ENCODE results near the gene LHFPL6. TPM values are rescaled to one million over a fixed set of nuclear protein-coding genes. Genes with fewer than 3 reads are reported as not detected.

Gene LHFPL6
- total RNA-seq, 1 donor from 2014 or later, result 31.4 TPM

DNA sequence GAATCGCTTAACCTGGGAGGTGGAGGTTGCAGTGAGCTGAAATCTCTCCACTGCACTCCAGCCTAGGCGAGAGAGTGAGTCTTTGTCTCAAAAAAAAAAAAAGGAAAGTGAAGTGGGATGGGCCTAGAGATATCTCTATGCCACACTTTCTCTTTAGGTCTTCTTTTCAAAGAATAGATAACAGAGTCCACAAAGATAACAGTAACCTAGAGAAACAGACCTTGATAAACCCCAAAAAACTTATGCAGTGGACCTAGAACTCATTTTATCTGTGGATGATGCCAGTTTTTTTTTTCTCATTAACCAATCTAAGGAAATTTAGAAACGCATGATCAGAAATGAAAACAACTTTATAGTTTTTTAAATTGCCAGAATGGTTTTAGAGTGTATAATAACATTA, 227.4 kb downstream of the LHFPL6 start:
- FAIRE-seq, result no peak
- no peaks in the 10 kb centered on the region for H3K27me3 ChIP-seq (ENCODE audit: insufficient read depth, low read length)

DNA sequence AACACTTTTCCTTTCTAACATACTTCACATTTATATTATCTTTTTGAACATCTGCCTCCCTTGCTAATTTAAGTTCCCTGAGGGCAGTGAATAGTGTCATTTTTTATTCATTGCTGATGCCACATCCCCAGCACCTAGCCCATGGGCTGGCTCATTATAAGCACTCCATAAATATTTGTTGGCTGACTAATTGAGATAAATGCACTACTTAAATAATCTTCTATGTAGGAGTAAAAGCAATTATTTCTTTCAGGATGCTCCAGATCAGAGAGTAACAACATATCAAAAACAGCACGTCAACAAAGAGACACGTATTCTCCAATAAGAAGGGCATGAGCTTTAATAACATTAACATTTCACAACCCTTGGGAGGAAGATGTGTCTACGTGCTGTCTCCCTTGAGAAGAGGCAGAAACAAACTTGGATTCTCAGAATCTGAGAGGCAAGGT, 228.2 kb downstream of the LHFPL6 start:
- no peak overlapping the region for H3K4me3 ChIP-seq (ENCODE audit: insufficient read depth, low read depth, low read length)
- H3K4me2 ChIP-seq (ENCODE audit: low read length), result no peak overlapping the region
- H3K36me3 Mint-ChIP-seq (ENCODE audit: low read depth, unreplicated experiment), result peaks cover 6% of the 10 kb centered on the region
- no peak overlapping the region for H3K27ac ChIP-seq (ENCODE audit: low read depth, low read length)
- no peak overlapping the region for H3K9ac ChIP-seq (ENCODE audit: low read length)
- no peaks in the 10 kb centered on the region for H3K27me3 Mint-ChIP-seq (ENCODE audit: low read depth, unreplicated experiment)
- H3K4me3 Mint-ChIP-seq (ENCODE audit: unreplicated experiment), result no peak overlapping the region
- H3K9me3 ChIP-seq (ENCODE audit: insufficient read depth, low read depth, low read length), result no peaks in the 10 kb centered on the region
- TF ChIP-seq EZH2 (IDR thresholded peaks at IDR 0.05; ENCODE audit: insufficient read depth, low read length), result no peak
- TF ChIP-seq, protein P1, sequence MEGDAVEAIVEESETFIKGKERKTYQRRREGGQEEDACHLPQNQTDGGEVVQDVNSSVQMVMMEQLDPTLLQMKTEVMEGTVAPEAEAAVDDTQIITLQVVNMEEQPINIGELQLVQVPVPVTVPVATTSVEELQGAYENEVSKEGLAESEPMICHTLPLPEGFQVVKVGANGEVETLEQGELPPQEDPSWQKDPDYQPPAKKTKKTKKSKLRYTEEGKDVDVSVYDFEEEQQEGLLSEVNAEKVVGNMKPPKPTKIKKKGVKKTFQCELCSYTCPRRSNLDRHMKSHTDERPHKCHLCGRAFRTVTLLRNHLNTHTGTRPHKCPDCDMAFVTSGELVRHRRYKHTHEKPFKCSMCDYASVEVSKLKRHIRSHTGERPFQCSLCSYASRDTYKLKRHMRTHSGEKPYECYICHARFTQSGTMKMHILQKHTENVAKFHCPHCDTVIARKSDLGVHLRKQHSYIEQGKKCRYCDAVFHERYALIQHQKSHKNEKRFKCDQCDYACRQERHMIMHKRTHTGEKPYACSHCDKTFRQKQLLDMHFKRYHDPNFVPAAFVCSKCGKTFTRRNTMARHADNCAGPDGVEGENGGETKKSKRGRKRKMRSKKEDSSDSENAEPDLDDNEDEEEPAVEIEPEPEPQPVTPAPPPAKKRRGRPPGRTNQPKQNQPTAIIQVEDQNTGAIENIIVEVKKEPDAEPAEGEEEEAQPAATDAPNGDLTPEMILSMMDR (IDR thresholded peaks at IDR 0.05; ENCODE audit: insufficient read depth, low read depth, low read length), result no peak
- DNase-seq (ENCODE audit: low read depth), result no peak
- no peak overlapping the region for H2AFZ ChIP-seq (ENCODE audit: low read depth, low read length)
- no peak for FAIRE-seq
- H3K79me2 ChIP-seq (ENCODE audit: insufficient read depth, low read length), result no peaks in the 10 kb centered on the region
- peaks cover 5% of the 10 kb centered on the region for H4K20me1 ChIP-seq (ENCODE audit: insufficient read depth, low read length)
- H3K27me3 ChIP-seq (ENCODE audit: insufficient read depth, low read length), result no peaks in the 10 kb centered on the region
- peaks cover 17% of the 10 kb centered on the region for H3K4me1 Mint-ChIP-seq (ENCODE audit: low read depth, unreplicated experiment)
- no peak overlapping the region for H3K27ac Mint-ChIP-seq (ENCODE audit: unreplicated experiment)
- H3K4me1 ChIP-seq (ENCODE audit: insufficient read depth, low read length), result no peaks in the 10 kb centered on the region
- no peaks in the 10 kb centered on the region for H3K36me3 ChIP-seq (ENCODE audit: insufficient read depth, low read length)
- no peaks in the 10 kb centered on the region for H3K9me3 Mint-ChIP-seq (ENCODE audit: unreplicated experiment)

More for the DNA sequence above, 227.4 kb downstream of the LHFPL6 start:
- Mint-ChIP-seq H3K27me3 (ENCODE audit: low read depth, unreplicated experiment) (no peaks in the 10 kb centered on the region), H3K9me3 (ENCODE audit: unreplicated experiment) (no peaks in the 10 kb centered on the region), H3K27ac (ENCODE audit: unreplicated experiment) (no peak overlapping the region), H3K4me3 (ENCODE audit: unreplicated experiment) (no peak overlapping the region), H3K4me1 (ENCODE audit: low read depth, unreplicated experiment) (peaks cover 20% of the 10 kb centered on the region), H3K36me3 (ENCODE audit: low read depth, unreplicated experiment) (peaks cover 6% of the 10 kb centered on the region)
- no peak for TF ChIP-seq EZH2 (IDR thresholded peaks at IDR 0.05; ENCODE audit: insufficient read depth, low read length)
- TF ChIP-seq, protein P1 (IDR thresholded peaks at IDR 0.05; ENCODE audit: insufficient read depth, low read depth, low read length), result no peak
- DNase-seq (ENCODE audit: low read depth), result no peak
- no peak overlapping the region for H3K27ac ChIP-seq (ENCODE audit: low read depth, low read length)
- no peaks in the 10 kb centered on the region for H3K36me3 ChIP-seq (ENCODE audit: insufficient read depth, low read length)
- no peak overlapping the region for H3K4me2 ChIP-seq (ENCODE audit: low read length)
- no peak overlapping the region for H2AFZ ChIP-seq (ENCODE audit: low read depth, low read length)
- H3K9ac ChIP-seq (ENCODE audit: low read length), result no peak overlapping the region
- no peaks in the 10 kb centered on the region for H3K79me2 ChIP-seq (ENCODE audit: insufficient read depth, low read length)
- no peak overlapping the region for H3K4me3 ChIP-seq (ENCODE audit: insufficient read depth, low read depth, low read length)
- no peaks in the 10 kb centered on the region for H3K4me1 ChIP-seq (ENCODE audit: insufficient read depth, low read length)
- no peaks in the 10 kb centered on the region for H4K20me1 ChIP-seq (ENCODE audit: insufficient read depth, low read length)
- no peaks in the 10 kb centered on the region for H3K9me3 ChIP-seq (ENCODE audit: insufficient read depth, low read depth, low read length)

DNA sequence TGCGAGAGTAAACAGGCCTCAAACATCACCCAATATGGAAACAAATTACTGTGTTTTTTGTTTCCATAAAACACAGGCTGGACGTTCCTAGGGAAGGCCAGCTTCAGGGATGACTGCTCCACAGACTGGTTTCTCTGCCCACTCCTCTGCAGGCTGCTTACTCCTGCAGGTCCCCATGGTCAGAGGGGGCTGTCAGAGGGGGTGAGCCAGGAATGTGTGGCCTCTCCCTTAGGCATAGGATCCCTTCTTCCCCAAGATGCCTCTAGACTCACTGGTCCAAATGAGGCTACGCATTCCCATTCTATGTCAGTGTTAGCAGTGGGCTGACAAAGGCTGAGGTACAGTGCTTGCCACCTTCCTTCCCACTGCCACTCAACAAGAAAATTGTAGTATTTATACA, 229.8 kb downstream of the LHFPL6 start:
- Histone ChIP-seq H3K9ac (ENCODE audit: low read length) (no peak overlapping the region), H3K79me2 (ENCODE audit: insufficient read depth, low read length) (no peaks in the 10 kb centered on the region), H3K4me2 (ENCODE audit: low read length) (no peak overlapping the region), H3K9me3 (ENCODE audit: insufficient read depth, low read depth, low read length) (no peaks in the 10 kb centered on the region), H3K4me1 (ENCODE audit: insufficient read depth, low read length) (no peaks in the 10 kb centered on the region), H3K36me3 (ENCODE audit: insufficient read depth, low read length) (no peaks in the 10 kb centered on the region), H2AFZ (ENCODE audit: low read depth, low read length) (no peak overlapping the region), H3K27me3 (ENCODE audit: insufficient read depth, low read length) (no peaks in the 10 kb centered on the region), H4K20me1 (ENCODE audit: insufficient read depth, low read length) (peaks cover 7% of the 10 kb centered on the region), H3K4me3 (ENCODE audit: insufficient read depth, low read depth, low read length) (no peak overlapping the region), H3K27ac (ENCODE audit: low read depth, low read length) (no peak overlapping the region)
- Mint-ChIP-seq H3K27me3 (ENCODE audit: low read depth, unreplicated experiment) (no peaks in the 10 kb centered on the region), H3K27ac (ENCODE audit: unreplicated experiment) (no peak overlapping the region), H3K4me1 (ENCODE audit: low read depth, unreplicated experiment) (peaks cover 9% of the 10 kb centered on the region), H3K36me3 (ENCODE audit: low read depth, unreplicated experiment) (peaks cover 4% of the 10 kb centered on the region), H3K4me3 (ENCODE audit: unreplicated experiment) (no peak overlapping the region), H3K9me3 (ENCODE audit: unreplicated experiment) (no peaks in the 10 kb centered on the region)
- DNase-seq (ENCODE audit: low read depth) (no peak), FAIRE-seq (no peak)
- TF ChIP-seq, protein P1 (IDR thresholded peaks at IDR 0.05; ENCODE audit: insufficient read depth, low read depth, low read length), result no peak
- no peak for TF ChIP-seq EZH2 (IDR thresholded peaks at IDR 0.05; ENCODE audit: insufficient read depth, low read length)

All from astrocyte (in vitro differentiated cells and primary cell).